GM18511 (cell line): ENCODE data around the gene NFIA.

Experiments
- ATAC-seq: cut with Tn5 transposase; IDR thresholded peaks from one replicate; pipeline ENCODE4 v1.9.1; 2021; ENCODE audit warnings: mild to moderate bottlenecking, moderate library complexity; ENCODE audit not compliant: unreplicated experiment

NFIA gene

GRCh38 chr1:61386770-61387169 is 304.4 kb downstream of the NFIA start:
- no peak for ATAC-seq

GRCh38 chr1:61387829-61388228 is 305.5 kb downstream of the NFIA start:
- peak; percentile 70 for ATAC-seq

GRCh38 chr1:61388566-61388965 is 306.2 kb downstream of the NFIA start:
- ATAC-seq: no peak

GRCh38 chr1:61389194-61389925 is 307.0 kb downstream of the NFIA start:
- no peak for ATAC-seq

- ATAC-seq: no peak
Measured at GRCh38 chr1:61389926-61390845, 307.8 kb downstream of the NFIA start.

- no peak for ATAC-seq
Measured at GRCh38 chr1:61391730-61392129, 309.4 kb downstream of the NFIA start.

GRCh38 chr1:61392409-61393242 is 310.3 kb downstream of the NFIA start:
- ATAC-seq: no peak

GRCh38 chr1:61393575-61393974 is 311.2 kb downstream of the NFIA start:
- no peak for ATAC-seq

- no peak for ATAC-seq
Measured at GRCh38 chr1:61395146-61395800, 312.9 kb downstream of the NFIA start.

GRCh38 chr1:61397495-61397894 is 315.1 kb downstream of the NFIA start:
- ATAC-seq: no peak

- no peak for ATAC-seq
Measured at GRCh38 chr1:61397935-61398334, 315.6 kb downstream of the NFIA start.

- no peak for ATAC-seq
Measured at GRCh38 chr1:61399199-61399598, 316.8 kb downstream of the NFIA start.

- no peak for ATAC-seq
Measured at GRCh38 chr1:61400131-61400770, 317.9 kb downstream of the NFIA start.

GRCh38 chr1:61400997-61401396 is 318.6 kb downstream of the NFIA start:
- no peak for ATAC-seq

GRCh38 chr1:61403679-61404596 is 321.6 kb downstream of the NFIA start:
- ATAC-seq: no peak

GRCh38 chr1:61404597-61405376 is 322.4 kb downstream of the NFIA start:
- ATAC-seq: no peak

GRCh38 chr1:61406467-61406866 is 324.1 kb downstream of the NFIA start:
- no peak for ATAC-seq

GRCh38 chr1:61412601-61413000 is 330.2 kb downstream of the NFIA start:
- ATAC-seq: no peak
